Glutamatergic neuron (in vitro differentiated cells): ENCODE measurements around the gene COL25A1. TPM values are rescaled to one million over a fixed set of nuclear protein-coding genes. Genes with fewer than 3 reads are reported as not detected.

Experiments used
- DNase-seq: peaks from one replicate; pipeline ENCODE4 v3.0.0; 2022
- H3K27ac Mint-ChIP-seq: one replicate; pipeline ENCODE4 v1.8.0; 2020; ENCODE audit warnings: mild to moderate bottlenecking, mixed read lengths, inconsistent platforms; ENCODE audit not compliant: unreplicated experiment
- H3K27me3 Mint-ChIP-seq: one replicate; pipeline ENCODE4 v1.8.0; 2020; ENCODE audit warnings: mild to moderate bottlenecking, moderate library complexity, mixed read lengths, inconsistent platforms; ENCODE audit not compliant: unreplicated experiment
- H3K36me3 Mint-ChIP-seq: one replicate; pipeline ENCODE4 v1.8.0; 2020; ENCODE audit warnings: mild to moderate bottlenecking, mixed read lengths, inconsistent platforms; ENCODE audit not compliant: unreplicated experiment
- H3K4me1 Mint-ChIP-seq: one replicate; pipeline ENCODE4 v1.8.0; 2020; ENCODE audit warnings: mild to moderate bottlenecking, low read depth, mixed read lengths, inconsistent platforms; ENCODE audit not compliant: unreplicated experiment
- H3K4me3 Mint-ChIP-seq: one replicate; pipeline ENCODE4 v1.8.0; 2020; ENCODE audit warnings: mild to moderate bottlenecking, mixed read lengths, inconsistent platforms; ENCODE audit not compliant: unreplicated experiment
- H3K9me3 Mint-ChIP-seq: one replicate; pipeline ENCODE4 v1.8.0; 2020; ENCODE audit warnings: mild to moderate bottlenecking, moderate library complexity, mixed read lengths, inconsistent platforms; ENCODE audit not compliant: unreplicated experiment
- CTCF ChIP-seq: fragments of 200-600 bp; sonication (generic); IDR thresholded peaks from one replicate; pipeline ENCODE4 v1.5.0; 2021; ENCODE audit not compliant: partially characterized antibody, unreplicated experiment
- total RNA-seq: library from RNA; stranded (reverse); fragmentation: NEBNext Ultra II Directional; extraction: Animal tissue kit (Norgen Biotek cat#: 25700); gene quantifications from one replicate; pipeline ENCODE4 v1.2.1, GENCODE V29; 2021; ENCODE audit not compliant: unreplicated experiment

COL25A1 gene
- total RNA-seq, 1 donor from 2014 or later = 1.1 TPM

DNA sequence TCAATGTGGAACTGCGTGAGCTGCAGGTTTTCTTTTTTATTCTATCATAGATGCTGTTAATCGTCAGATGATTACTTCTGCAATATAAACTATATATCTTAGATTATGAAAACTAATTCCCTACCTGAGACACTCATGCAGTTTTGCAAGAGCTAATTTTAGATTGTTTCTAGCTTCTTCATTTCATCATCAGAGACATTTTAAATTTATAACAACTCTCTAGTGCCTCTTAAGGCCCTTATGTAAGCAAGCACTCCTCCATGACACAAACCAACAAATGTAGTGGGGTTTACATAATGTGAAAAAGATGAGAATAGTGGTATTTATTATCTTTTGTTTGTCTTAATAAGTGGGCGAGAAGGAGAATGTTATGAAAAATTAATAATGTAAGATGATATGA lies 369.4 kb downstream of the COL25A1 start:
- no peak for DNase-seq

DNA sequence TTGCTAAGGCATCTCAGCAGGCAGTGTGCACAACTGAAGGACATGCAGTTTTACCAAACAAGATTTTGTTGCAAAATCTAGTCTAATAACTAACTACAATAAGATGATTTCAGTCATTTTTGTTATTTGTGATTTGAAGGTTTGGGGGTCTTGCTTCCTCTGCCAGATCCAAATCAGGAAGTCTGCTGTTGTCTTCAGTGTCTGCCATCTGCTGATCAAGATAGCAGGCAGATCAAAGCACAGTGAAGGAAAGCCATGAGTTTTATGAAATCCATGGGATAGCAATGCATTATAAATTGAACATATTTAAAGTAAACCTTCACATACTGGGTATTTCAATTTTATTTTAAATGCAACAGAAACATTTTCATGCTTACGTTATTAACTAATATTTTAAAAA lies 370.5 kb downstream of the COL25A1 start:
- no peaks in the 10 kb centered on the region for H3K9me3 Mint-ChIP-seq
- no peak overlapping the region for H3K27ac Mint-ChIP-seq
- H3K36me3 Mint-ChIP-seq = no peaks in the 10 kb centered on the region
- no peaks in the 10 kb centered on the region for H3K27me3 Mint-ChIP-seq
- H3K4me3 Mint-ChIP-seq = no peak overlapping the region
- H3K4me1 Mint-ChIP-seq = no peaks in the 10 kb centered on the region
- no peak for DNase-seq
- TF ChIP-seq CTCF = no peak

More for the DNA sequence above, 369.4 kb downstream of the COL25A1 start:
- Mint-ChIP-seq H3K9me3 (no peaks in the 10 kb centered on the region), H3K36me3 (no peaks in the 10 kb centered on the region), H3K27me3 (no peaks in the 10 kb centered on the region), H3K4me1 (no peaks in the 10 kb centered on the region), H3K4me3 (no peak overlapping the region), H3K27ac (no peak overlapping the region)
- TF ChIP-seq CTCF = no peak

DNA sequence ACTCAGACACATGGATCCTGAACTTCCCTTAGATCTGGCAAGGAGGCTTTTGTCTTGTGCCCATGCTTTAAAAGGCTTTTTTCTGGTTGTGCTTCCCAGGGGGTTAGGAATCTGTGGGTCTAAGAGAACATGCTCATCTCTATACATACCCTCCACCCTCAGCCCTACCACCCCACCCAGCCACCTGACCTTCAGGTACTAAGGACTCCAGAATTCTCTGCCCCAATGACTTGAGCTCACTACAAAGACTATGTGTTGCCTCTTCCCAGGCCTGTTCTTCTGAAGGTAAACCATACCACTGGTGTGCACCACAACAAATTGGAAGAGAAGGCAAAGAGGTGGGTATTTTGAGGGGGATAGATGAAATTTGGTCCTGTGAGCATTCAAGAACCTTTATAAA lies 372.3 kb downstream of the COL25A1 start:
- H3K36me3 Mint-ChIP-seq = no peaks in the 10 kb centered on the region
- no peak for TF ChIP-seq CTCF
- no peak overlapping the region for H3K27ac Mint-ChIP-seq
- H3K4me3 Mint-ChIP-seq = no peak overlapping the region
- H3K27me3 Mint-ChIP-seq = no peaks in the 10 kb centered on the region
- no peak for DNase-seq
- no peaks in the 10 kb centered on the region for H3K9me3 Mint-ChIP-seq
- H3K4me1 Mint-ChIP-seq = no peaks in the 10 kb centered on the region

- DNase-seq = no peak
- H3K27ac Mint-ChIP-seq = no peak overlapping the region
- TF ChIP-seq CTCF = no peak
- H3K9me3 Mint-ChIP-seq = no peaks in the 10 kb centered on the region
- H3K36me3 Mint-ChIP-seq = no peaks in the 10 kb centered on the region
- no peaks in the 10 kb centered on the region for H3K27me3 Mint-ChIP-seq
- no peak overlapping the region for H3K4me3 Mint-ChIP-seq
- H3K4me1 Mint-ChIP-seq = no peaks in the 10 kb centered on the region
Observed at GRCh38 chr4:108926781-108927180, 375.7 kb downstream of the COL25A1 start.

DNA sequence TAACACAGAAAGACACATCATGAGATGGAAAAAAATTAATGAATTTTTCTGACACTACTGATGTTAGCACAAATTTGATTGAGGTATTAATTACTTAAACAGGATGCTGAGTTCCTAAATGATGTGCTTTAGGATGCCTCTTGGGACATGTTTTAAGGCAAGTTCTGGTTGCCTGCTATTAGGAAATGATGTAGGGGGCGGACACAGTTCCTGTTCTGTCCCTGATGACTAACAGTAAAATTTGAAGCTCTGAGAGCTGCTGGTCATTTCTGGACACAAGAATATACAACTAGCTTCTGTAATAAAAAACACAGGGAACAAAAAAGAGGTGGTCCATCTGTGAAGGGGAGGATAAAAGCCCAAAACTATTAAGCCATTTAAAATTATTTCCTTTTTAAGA lies 376.4 kb downstream of the COL25A1 start:
- Mint-ChIP-seq H3K4me3 (no peak overlapping the region), H3K4me1 (no peaks in the 10 kb centered on the region), H3K27ac (no peak overlapping the region), H3K36me3 (no peaks in the 10 kb centered on the region), H3K9me3 (no peaks in the 10 kb centered on the region), H3K27me3 (no peaks in the 10 kb centered on the region)
- no peak for DNase-seq
- no peak for TF ChIP-seq CTCF
